Chondrocyte (in vitro differentiated cells): ENCODE measurements around the gene COA8. TPM values are rescaled to one million over a fixed set of nuclear protein-coding genes. Genes with fewer than 3 reads are reported as not detected.

Source experiments
- DNase-seq: peaks from one replicate; pipeline ENCODE4 v3.0.0; 2021; ENCODE audit warnings: mixed read lengths, low spot score
- H3K27ac Mint-ChIP-seq: one replicate; pipeline ENCODE4 v1.8.0; 2021; ENCODE audit warnings: mild to moderate bottlenecking, moderate library complexity, mixed read lengths; ENCODE audit not compliant: unreplicated experiment
- H3K27me3 Mint-ChIP-seq: 2 replicates; pipeline ENCODE4 v1.8.0; 2021; ENCODE audit warnings: low read depth, mixed read lengths
- H3K36me3 Mint-ChIP-seq: 2 replicates; pipeline ENCODE4 v1.8.0; 2021; ENCODE audit warnings: low read depth, mixed read lengths
- H3K4me1 Mint-ChIP-seq: 2 replicates; pipeline ENCODE4 v1.8.0; 2021; ENCODE audit warnings: low read depth, mild to moderate bottlenecking, mixed read lengths
- H3K4me3 Mint-ChIP-seq: one replicate; pipeline ENCODE4 v1.8.0; 2021; ENCODE audit warnings: mild to moderate bottlenecking, moderate library complexity, mixed read lengths; ENCODE audit not compliant: unreplicated experiment
- H3K9me3 Mint-ChIP-seq: 2 replicates; pipeline ENCODE4 v1.8.0; 2021; ENCODE audit warnings: low read depth, mixed read lengths
- CTCF ChIP-seq: fragments of 200-600 bp; sonication (generic); IDR thresholded peaks from 2 replicates; pipeline ENCODE4 v1.5.0; 2021; ENCODE audit warnings: antibody characterized with exemption, mild to moderate bottlenecking, moderate library complexity
- total RNA-seq: library from RNA; stranded (reverse); gene quantifications from 3 replicates; pipeline ENCODE4 v1.2.1, GENCODE V29; 2021

COA8 gene
- total RNA-seq, 1 donor from 2014 or later, result 51.9 TPM

- H3K27me3 Mint-ChIP-seq, result no peaks in the 10 kb centered on the region
- DNase-seq, result no peak
- TF ChIP-seq CTCF, result no peak
- H3K27ac Mint-ChIP-seq, result no peak overlapping the region
- H3K9me3 Mint-ChIP-seq, result no peaks in the 10 kb centered on the region
- H3K36me3 Mint-ChIP-seq, result peaks cover 6% of the 10 kb centered on the region
- no peak overlapping the region for H3K4me3 Mint-ChIP-seq
- peaks cover 20% of the 10 kb centered on the region for H3K4me1 Mint-ChIP-seq
Observed at GRCh38 chr14:103569408-103569807, 6.6 kb downstream of the COA8 start.

- no peak for DNase-seq
- H3K27me3 Mint-ChIP-seq, result no peaks in the 10 kb centered on the region
- H3K9me3 Mint-ChIP-seq, result no peaks in the 10 kb centered on the region
- H3K4me1 Mint-ChIP-seq, result peaks cover 24% of the 10 kb centered on the region
- no peak overlapping the region for H3K27ac Mint-ChIP-seq
- H3K4me3 Mint-ChIP-seq, result no peak overlapping the region
- peaks cover 12% of the 10 kb centered on the region for H3K36me3 Mint-ChIP-seq
- TF ChIP-seq CTCF, result no peak
Observed at GRCh38 chr14:103574104-103574503, 11.3 kb downstream of the COA8 start.

GRCh38 chr14:103574707-103575285, 12.0 kb downstream of the COA8 start:
- no peaks in the 10 kb centered on the region for H3K9me3 Mint-ChIP-seq
- peaks cover 22% of the 10 kb centered on the region for H3K4me1 Mint-ChIP-seq
- no peak for DNase-seq
- H3K27ac Mint-ChIP-seq, result peak overlapping the region; percentile 32
- no peaks in the 10 kb centered on the region for H3K27me3 Mint-ChIP-seq
- peaks cover 12% of the 10 kb centered on the region for H3K36me3 Mint-ChIP-seq
- H3K4me3 Mint-ChIP-seq, result no peak overlapping the region
- TF ChIP-seq CTCF, result no peak

GRCh38 chr14:103576371-103577024, 13.7 kb downstream of the COA8 start:
- Mint-ChIP-seq H3K27ac (peak overlapping the region; percentile 89), H3K4me1 (peaks cover 20% of the 10 kb centered on the region), H3K4me3 (no peak overlapping the region), H3K36me3 (peaks cover 13% of the 10 kb centered on the region), H3K9me3 (no peaks in the 10 kb centered on the region), H3K27me3 (no peaks in the 10 kb centered on the region)
- no peak for TF ChIP-seq CTCF
- peak; percentile 96 for DNase-seq

- H3K9me3 Mint-ChIP-seq, result no peaks in the 10 kb centered on the region
Observed at GRCh38 chr14:103578401-103579075, 15.8 kb downstream of the COA8 start.

More at GRCh38 chr14:103578401-103579075, 15.8 kb downstream of the COA8 start:
- Mint-ChIP-seq H3K4me1 (peaks cover 17% of the 10 kb centered on the region), H3K27me3 (no peaks in the 10 kb centered on the region), H3K27ac (no peak overlapping the region), H3K4me3 (no peak overlapping the region), H3K36me3 (peaks cover 10% of the 10 kb centered on the region)
- TF ChIP-seq CTCF, result no peak
- DNase-seq, result no peak
